Fibroblast of skin of back (primary cell): Measurements from ENCODE around the gene TNFRSF9.

Source experiments
- DNase-seq: peaks from one replicate; pipeline ENCODE4 v3.0.0-alpha.2; 2013

The TNFRSF9 gene

GRCh38 chr1:7869136-7869920 lies 71.3 kb downstream of the TNFRSF9 start:
- no peak for DNase-seq

GRCh38 chr1:7868070-7868780 lies 72.4 kb downstream of the TNFRSF9 start:
- DNase-seq: no peak

- no peak for DNase-seq
Observed at GRCh38 chr1:7865978-7866377, 74.7 kb downstream of the TNFRSF9 start.
